HG03039 (cell line): ENCODE results near the gene TRNT1.
A peak's percentile ranks its signal among the peaks of the same experiment; 100 is the strongest.

Source experiments
- ATAC-seq: cut with Tn5 transposase; IDR thresholded peaks from one replicate; pipeline ENCODE4 v1.9.1; 2021; ENCODE audit warnings: mild to moderate bottlenecking, moderate library complexity; ENCODE audit not compliant: unreplicated experiment

The TRNT1 gene

GRCh38 chr3:3177861-3178497, 51.2 kb downstream of the TRNT1 start:
- no peak for ATAC-seq

GRCh38 chr3:3178498-3179328, 52.0 kb downstream of the TRNT1 start:
- no peak for ATAC-seq

- peak; percentile 98 for ATAC-seq
Observed at GRCh38 chr3:3179407-3180094, 52.8 kb downstream of the TRNT1 start, which contains the start of gene CRBN. Gene CRBN (minus strand): TSS chr3:3179691. CDS start chr3:3179687, 4 bp downstream.

- ATAC-seq: no peak
Observed at GRCh38 chr3:3180456-3180855, 53.7 kb downstream of the TRNT1 start.

- ATAC-seq: no peak
Observed at GRCh38 chr3:3184876-3185275, 58.1 kb downstream of the TRNT1 start.

GRCh38 chr3:3189102-3189727, 62.5 kb downstream of the TRNT1 start:
- ATAC-seq: no peak

- no peak for ATAC-seq
Observed at GRCh38 chr3:3189961-3190360, 63.2 kb downstream of the TRNT1 start.

GRCh38 chr3:3191675-3192285, 65.0 kb downstream of the TRNT1 start:
- no peak for ATAC-seq

GRCh38 chr3:3192286-3192675, 65.5 kb downstream of the TRNT1 start:
- no peak for ATAC-seq

GRCh38 chr3:3194861-3195260, 68.1 kb downstream of the TRNT1 start:
- no peak for ATAC-seq

- no peak for ATAC-seq
Observed at GRCh38 chr3:3196148-3196861, 69.6 kb downstream of the TRNT1 start.
